Activated CD8-positive, alpha-beta memory T cell treated with anti-CD3 and anti-CD28 coated beads, Interleukin-2, amount 50 U/mL, for 1 hour (primary cell): ENCODE measurements around the gene LRPPRC.
"Not testable (repeated sequence)": the region's sequence is repeated elsewhere in the genome, so short reads cannot be mapped to it uniquely, and the experiment has no call there.

ENCODE experiments used
- DNase-seq: peaks from one replicate; pipeline ENCODE4 v3.0.0-alpha.2; 2020; ENCODE audit errors: extremely low read depth

The LRPPRC gene

DNA sequence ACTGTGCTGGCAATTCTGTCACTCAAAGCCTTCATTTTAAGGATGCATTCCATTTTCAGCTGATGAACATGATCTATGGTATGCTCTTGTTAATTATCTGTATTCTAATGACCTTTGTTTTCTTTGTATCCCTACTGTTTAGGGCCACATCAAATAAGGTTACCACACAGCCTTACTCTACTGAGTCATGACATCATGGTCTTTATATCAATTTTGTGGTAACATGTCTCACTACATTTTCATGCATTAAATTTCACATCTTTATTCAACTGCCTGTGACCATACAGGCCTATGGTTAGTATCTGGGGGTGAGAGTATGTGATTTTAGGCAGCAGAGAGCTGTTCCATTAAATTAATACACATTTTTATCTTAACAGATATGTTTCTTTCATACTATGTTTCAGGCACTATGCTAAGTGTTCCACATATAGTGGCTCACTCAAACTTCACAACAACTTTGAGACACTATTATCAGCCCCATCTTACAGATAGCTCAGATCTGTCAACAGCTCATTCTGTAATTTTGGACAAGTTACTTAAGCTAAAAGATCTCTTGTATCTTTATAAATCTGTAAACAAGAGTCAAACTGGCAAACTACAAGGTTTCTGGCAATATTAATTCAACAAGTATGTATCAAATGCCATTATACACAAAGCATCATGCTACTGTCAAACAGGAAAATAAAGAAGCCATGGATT lies 18.0 kb downstream of the LRPPRC start:
- DNase-seq: no peak

DNA sequence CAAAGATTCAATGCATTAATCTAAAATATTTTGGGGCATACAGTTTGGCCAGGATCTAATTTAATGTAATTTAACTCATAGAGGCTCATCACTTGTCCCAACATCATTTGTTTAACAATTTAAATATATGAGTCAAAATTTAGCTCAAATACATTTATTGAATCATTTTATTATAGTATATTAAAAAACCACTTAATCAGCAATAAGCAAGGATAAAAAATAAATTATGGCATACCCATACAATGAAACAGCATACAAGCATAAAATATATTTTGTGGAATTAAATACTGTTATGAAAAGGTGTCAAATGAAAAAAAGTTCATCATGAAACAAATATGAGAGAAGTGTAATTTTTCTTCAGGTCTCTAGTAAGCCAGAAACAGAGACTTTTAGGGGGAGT lies 34.9 kb downstream of the LRPPRC start:
- DNase-seq: no peak

DNA sequence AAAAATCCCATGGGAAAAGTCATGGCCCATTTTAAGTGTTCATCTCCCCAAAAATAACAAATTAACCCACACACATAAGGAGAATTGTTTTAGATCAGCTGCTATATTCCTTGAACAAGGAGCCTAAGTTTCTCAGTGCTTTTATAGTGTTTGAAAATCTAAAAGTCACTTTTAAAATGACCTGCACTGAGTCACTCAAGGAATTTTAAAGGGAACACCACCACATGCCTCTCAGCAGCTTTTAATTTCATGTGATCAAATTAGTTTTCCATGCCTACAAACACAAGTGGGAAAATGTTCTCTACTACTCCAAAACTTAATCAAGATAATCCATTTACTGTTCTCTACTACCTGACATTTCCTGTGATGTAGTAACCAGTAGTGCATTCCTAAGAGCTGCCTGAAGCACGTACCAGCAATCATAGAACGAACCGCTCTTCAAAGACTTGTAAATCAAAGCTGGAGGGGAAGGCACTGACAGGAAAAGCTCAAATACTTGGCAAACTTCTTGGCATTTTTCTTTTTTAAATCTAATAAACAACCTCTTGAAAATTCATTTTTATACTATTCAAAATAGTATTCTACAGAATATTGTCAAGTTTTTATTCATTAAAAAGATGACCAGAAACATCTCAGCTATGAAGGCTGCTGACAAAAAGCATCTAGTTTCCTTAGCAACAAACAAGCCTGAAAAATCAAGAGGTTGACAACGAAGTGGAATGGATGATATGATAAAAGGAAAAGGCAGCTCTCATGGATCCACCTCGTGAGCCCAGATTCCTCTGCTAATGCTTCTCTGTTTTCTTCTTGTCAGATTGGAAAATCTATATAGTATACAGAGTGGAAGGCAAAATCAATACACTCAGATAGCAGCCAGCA lies 37.2 kb downstream of the LRPPRC start:
- DNase-seq: no peak

DNA sequence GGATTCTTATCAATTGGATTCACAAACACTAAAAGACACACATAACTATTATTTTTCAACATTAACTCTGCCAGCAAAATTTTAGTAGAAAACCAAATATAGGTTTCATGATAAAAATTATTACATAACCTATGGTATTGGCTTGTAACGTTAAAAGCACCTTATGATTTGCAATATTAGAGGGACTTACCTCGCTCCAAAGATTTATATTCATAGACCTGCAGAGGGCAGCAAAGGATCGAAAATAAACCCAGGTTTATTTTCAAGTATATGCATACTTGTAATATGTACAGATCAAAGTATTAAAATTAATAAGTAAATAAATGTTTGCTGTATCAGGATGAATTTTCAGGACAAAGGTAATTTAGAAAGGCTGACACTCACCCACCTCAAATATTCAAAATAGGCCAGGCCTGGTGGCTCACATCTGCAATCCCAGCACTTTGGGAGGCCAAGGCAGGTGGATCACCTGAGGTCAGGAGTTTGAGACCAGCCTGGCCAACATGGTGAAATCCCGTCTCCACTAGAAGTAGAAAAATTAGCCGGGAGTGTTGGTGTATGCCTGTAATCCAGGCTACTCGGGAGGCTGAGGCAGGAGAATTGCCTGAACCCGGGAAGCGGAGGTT lies 45.3 kb downstream of the LRPPRC start:
- no peak for DNase-seq

DNA sequence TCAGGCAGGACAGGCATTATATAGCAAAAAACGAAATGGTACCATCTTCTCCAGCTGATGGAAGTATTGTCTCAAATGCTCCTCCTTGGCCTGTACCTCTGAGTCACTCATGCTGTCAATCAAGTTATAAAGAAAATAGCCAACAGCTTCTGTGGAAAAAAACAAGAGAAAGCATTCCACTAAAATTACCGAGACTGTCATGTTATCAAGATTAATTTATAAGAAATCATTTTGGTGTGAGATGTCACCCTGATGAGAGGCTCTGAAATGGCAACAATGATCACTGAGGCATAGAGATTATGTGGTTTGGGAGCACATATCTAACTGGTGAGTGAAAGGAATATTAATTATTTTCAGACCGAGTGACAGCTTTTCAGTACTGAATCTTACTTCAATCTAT lies 47.4 kb downstream of the LRPPRC start:
- no peak for DNase-seq

DNA sequence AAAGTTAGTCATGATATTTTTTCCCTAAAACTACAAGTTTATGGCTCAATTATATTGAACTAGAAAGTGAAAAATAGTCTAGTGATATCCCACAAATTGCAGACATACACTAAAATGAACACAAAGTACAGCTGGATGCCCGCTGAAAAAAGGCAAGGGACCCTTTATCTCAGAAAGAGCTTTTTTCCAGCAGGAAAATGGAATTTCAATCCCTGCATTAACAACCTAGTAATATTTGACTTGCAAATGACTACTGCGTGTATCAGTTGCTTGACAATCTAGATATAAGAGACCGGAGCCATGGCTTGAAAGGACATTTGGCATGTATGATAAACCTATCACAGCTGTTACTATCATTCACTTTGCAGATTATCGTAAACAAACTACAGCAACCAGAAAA lies 49.1 kb downstream of the LRPPRC start:
- no peak for DNase-seq

DNA sequence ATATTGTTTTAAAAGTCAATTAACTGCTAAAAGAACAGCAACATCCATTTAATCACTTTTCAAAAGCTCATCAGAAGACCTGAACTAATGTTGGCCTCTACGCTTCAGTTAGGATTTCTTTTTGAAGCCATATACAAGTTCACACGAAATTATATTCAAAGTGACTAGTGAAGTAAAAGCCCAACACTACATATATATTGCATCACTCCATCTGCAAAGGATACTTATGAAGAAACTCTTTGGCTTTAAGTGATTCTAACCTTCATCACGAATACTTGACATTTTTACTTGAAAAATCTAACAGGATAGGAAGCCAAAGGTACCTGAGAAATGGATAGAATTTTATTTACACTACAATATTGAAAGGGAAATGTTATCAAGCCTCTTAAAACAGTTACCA lies 50.4 kb downstream of the LRPPRC start:
- DNase-seq: no peak

DNA sequence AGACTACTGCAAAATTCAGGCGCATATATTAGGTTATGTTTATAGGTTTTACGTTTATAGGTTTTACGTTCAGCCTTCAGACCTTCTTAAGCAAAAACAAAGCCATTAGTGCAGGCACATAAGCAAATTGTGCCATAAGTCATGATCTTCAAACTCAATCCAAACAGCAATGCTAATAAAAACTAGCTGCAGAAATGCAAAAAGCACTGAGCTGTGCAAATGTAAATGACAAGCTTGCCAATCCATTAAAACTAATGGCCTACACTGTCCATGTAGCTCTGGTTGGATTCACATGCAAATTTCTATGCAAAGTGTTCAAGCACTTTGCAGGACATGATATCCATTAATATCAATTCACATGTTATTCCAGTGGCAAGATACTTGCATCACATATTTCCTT lies 50.9 kb downstream of the LRPPRC start:
- no peak for DNase-seq

DNA sequence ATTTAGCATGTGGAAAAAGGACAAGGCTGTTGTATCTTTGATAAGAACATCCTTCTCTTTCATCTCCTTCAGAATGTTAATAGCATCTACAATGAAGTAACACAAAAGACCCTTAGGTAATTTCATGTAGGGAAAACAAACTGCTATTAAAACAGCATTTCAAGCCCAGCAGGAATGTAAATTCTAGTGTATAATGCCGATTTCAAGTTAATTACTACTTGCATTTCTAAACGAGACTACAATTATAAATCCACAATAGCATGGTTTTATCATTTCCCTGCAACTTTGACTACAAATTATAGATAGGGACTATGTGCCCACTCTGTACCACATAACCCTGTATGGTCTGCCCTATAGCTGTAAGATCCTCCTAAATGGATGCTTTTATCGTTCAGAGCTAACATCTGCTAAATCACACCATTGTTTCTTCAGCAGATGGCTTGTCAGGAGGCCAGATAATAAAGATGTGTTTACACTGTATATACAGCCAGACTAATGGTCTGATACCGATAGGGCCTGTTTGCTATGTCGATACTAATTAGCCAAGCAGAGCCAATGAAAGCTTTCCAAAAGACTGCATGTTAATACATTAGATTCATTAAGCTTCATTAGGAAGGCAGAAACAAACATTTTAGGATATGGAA lies 51.9 kb downstream of the LRPPRC start:
- DNase-seq: no peak

DNA sequence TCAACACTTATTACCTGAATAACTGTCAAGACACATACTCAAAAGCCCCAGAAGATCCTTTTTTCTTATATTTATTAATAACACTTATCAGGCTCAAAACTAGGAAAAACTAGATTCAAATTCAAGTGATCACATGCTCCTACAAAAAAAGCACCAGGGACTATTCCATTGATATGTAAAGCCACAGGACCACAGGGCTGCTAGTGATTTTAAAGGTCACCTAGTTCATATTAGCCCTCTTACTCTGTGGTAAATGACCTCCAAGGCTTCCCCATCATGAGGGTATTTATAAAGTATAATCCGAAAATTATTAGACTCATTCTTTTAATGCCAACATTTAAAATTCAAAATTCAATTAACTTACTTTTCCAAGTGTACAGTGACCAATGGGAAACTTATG lies 52.5 kb downstream of the LRPPRC start:
- no peak for DNase-seq

DNA sequence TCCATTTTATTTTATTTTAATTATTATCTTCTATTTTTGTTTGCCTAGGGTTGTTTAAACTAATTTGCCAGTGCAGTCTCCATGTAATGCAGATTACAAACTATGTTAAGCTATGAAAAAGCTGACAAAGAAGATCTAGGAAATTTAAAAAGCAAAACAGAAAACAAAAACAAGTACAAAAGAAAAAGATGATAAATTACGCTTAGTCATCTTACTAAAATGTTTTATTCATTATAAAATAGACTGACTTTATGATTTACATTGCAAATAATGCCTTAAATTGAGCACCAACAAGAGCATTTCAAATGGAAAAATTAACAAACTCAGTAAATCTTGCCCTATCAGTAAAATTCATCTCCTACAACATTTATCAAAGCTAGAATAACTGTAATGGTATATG lies 52.9 kb downstream of the LRPPRC start:
- DNase-seq: no peak

DNA sequence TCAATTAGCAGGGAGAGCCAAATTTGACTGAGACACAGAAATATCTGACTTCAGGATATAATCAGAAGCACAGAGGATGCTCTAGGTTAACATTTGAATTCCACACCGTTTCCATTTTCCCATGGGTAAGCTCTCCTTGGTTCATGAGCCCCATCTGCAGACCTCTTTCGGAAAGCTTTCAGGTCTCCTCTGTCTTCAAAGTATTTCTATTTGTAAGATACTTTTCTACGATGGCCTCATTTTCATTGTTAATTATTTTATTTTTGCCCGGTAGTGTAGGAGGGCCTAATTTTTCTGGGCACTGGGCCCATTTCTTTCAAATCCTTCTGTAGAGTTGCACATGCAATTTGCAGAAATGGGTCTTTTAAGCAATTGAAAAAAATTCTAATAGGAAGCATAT lies 53.8 kb downstream of the LRPPRC start:
- DNase-seq: no peak

DNA sequence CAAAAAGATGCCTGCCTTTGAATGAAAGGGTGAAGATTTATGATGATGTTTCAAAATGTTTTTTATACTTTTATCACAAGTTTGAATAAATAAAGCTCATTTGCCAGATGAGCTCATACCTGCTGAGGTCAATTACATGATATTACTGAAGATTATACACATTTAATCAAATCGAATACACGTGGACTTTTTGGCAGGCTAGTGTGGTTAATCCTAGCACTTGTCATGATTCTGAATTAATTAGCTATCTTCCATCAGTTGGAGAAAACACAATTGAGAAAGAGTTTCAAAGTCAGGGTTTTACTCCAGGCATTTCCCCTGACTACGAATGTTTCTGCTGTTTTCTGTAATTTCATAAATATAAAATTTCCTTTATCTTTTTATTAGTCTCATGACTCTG lies 54.4 kb downstream of the LRPPRC start:
- DNase-seq: no peak

DNA sequence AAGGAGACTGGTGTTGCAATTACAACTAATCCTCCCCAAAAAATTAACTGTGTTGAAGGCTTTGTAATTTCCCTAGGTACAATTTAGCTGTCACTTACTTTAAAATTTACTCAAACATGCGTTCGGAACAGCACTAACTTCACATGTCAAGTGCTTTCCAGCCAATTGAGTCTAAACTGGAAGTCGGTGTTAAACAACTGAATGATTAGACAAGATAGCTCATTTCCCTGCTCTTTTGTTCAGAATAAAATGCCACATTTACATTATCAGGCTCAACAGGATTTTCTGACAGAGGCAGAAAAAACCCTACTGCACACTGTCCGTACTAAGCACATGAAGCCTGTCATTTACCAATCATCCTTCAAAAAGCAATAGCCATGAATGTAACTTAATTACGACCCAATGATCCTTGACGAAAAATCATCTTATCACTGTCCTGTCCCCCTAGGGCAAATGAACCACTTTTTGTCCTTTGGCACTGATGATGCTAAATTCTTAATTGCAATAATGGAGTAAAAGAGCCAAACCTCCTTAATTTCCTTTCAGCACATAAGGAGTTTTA lies 56.0 kb downstream of the LRPPRC start:
- DNase-seq: no peak

DNA sequence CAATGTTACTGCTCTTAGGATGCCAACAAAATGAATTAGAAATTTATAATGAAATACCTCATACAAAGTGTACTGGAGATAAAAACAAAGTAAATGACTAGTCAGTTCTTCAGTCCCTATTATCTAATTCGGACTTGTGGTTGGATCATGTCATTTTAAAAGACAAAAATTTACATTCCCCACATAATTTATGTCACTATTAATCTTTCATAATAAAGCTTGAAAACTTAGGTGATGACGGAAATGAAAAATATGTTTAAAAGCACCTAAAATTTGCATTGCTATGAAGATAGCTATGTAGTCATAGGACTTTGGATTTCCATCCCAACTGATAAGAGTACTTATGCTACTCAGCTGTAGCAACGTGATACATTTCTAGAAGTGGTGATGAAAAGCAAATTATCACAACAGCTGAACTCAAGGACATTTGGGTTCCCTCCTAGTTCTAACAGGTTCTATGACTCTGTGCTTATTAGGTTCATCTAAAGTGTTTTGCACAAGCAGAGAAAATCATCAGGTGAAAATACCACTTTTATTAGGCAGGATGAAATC lies 58.4 kb downstream of the LRPPRC start:
- no peak for DNase-seq

DNA sequence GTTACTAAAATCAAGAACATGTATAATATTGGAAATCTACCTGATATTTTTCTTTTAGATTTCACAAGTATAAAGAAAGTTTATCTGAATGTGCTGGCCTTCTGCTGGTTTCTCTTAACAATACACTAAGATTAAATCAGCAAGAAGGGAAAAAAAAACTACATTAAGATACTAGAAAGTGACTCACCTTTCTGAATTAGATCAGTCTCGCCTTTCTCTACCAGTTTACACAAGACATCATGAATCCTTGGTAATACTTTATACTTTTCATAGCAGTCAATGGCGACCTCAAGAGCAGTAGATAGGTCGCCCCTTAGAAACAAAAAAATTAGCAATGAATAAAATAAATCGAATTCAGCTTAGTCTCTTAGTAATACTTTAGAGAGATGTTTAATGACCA lies 61.2 kb downstream of the LRPPRC start:
- DNase-seq: no peak

DNA sequence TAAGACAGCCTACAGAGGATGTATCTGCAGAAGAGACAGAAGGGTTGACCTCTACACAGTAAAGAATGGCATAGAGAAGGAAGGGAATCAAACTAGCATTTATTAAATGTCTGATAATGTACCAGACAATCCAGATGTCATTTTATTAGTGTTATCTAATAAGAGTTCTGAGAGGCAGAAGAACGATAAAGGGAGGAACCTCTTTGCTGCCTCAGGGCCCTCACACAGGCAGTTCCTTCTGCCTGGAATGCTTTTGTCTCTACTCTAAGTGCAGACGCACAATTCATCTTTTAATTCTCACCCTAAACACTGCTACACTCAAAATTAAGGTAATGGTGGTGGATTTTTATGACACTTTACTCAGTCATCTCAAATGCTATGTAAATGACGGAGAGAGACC lies 64.5 kb downstream of the LRPPRC start:
- no peak for DNase-seq

DNA sequence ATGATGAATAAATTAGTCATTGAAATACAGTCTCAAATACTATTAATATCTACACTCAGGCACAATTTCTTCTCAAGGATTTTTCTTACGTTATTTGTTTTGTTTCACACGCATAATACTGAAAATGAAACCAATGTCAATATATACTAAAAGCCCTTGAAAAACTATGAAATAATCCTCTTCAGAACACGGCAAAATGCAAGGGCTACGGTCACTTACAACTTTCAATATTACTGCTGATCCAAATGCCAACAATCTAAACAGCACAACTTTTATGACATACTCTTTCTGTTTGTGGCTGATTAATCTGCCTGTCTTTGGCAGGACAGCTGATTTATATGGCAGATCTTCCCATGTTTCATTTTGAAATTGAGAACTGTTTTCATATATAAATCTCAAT lies 68.3 kb downstream of the LRPPRC start:
- DNase-seq: no peak

DNA sequence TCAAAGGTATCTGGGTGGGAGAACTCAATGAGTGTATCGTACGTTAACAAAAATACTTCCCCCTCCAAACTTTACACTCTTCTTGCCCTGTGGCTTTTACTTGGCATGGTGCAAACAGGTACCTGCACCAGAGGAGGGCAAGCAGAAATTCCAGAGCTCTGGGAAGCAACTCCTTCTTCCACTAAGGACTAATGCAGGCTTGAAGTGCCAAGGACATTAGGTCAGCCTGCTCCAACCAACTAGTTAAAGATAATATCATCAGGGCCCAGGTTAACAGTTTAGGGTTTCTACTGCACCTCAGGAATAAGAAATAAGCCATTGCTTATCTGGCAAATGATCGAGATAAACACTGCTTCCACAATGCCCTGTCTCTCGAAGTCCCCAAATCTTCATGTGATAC lies 70.4 kb downstream of the LRPPRC start:
- no peak for DNase-seq

DNA sequence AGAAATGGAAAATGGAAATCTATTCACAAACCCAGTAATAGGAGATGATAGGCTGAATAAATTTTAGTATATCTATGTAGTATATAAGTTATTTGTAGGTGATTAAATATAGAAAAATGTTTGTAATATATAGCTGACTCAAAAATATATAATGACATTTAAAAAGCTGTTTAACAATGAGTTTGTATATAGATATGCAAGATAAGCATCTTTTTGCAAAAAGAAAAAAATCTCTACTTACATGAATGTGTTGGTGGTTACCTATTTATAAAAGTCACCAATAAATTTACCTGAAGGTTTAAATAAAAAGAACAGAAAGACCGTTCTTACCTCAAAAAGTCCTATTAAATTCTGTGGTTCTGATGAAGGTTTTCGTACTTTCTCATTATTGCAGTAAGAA lies 71.3 kb downstream of the LRPPRC start:
- no peak for DNase-seq

DNA sequence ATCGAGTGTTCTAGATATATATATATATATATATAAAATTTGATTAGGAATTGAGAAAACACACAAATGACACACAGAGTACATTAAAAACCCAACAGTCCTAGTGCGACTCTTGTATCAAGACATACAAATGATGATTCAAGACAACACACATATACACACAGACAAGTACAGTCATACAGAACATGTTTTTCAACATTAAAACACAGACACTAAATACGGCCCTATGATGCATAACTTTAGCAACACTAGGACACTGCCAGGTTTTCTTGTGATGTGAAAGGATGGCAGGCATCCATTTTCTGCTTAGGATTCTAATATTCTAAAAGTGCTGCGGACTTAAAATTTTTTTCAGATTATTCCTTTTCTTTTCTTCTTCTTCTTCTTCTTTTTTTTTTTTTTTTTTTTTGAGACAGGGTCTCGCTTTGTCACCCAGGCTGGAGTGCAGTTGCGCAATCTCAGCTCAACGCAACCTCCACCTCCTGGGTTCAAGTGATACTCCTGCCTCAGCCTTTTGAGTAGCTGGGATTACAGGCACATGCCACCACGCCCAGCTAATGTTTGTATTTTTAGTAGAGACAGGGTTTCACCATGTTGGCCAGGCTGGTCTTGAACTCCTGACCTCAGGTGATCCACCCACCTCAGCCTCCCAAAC lies 84.5 kb downstream of the LRPPRC start:
- not testable (repeated sequence) for DNase-seq
